DND-41 (cell line): ENCODE results near the gene TUBA1C.

Experiments used
- EZH2 ChIP-seq: IDR thresholded peaks from 3 replicates; pipeline ENCODE4 v1.6.1; 2012; ENCODE audit warnings: borderline replicate concordance, low read depth, mild to moderate bottlenecking, moderate library complexity, low read length, inconsistent platforms; ENCODE audit not compliant: severe bottlenecking
- TF ChIP-seq, protein P1 (sequence below): IDR thresholded peaks from 2 replicates; pipeline ENCODE4 v1.5.1; 2012; ENCODE audit warnings: borderline replicate concordance, low read length, moderate library complexity, mild to moderate bottlenecking; ENCODE audit not compliant: poor library complexity, severe bottlenecking; ENCODE audit errors: extremely low read depth

DNA sequence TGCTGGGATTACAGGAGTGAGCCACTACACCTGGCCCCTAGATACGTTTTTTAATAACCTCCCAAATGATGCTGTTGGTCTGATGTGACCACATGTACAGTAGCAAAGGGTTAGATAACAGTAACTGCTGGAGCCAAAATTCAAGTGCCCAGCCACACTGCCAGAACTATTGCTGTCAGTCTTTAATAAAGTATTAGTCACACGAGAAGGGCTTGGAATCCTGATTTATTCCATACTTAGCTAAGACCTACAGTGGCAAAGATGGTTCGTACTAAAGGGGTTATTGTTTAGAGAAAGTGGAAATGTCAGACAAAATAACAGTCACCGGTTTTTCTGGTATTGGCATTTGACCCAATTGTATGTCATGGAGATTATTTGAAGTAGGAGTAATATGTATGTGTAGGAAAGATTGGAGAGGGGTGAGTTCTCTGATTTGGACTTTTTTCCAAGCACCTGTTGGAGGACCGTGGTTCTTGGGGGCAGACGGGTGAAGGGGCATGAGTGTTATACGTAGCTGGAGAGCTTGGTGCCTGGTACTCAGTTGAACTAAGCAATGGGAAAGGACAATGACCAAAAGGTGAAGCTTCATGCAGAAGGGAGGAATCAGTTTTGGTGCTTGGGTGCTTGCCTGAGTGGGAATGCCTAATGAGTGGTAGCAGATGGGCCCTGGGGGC, 9.7 kb downstream of the TUBA1C start:
- no peak for TF ChIP-seq EZH2
- TF ChIP-seq, protein P1, sequence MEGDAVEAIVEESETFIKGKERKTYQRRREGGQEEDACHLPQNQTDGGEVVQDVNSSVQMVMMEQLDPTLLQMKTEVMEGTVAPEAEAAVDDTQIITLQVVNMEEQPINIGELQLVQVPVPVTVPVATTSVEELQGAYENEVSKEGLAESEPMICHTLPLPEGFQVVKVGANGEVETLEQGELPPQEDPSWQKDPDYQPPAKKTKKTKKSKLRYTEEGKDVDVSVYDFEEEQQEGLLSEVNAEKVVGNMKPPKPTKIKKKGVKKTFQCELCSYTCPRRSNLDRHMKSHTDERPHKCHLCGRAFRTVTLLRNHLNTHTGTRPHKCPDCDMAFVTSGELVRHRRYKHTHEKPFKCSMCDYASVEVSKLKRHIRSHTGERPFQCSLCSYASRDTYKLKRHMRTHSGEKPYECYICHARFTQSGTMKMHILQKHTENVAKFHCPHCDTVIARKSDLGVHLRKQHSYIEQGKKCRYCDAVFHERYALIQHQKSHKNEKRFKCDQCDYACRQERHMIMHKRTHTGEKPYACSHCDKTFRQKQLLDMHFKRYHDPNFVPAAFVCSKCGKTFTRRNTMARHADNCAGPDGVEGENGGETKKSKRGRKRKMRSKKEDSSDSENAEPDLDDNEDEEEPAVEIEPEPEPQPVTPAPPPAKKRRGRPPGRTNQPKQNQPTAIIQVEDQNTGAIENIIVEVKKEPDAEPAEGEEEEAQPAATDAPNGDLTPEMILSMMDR: no peak
